Keratinocyte (primary cell): ENCODE data around the gene NDUFS6.

ENCODE experiments used
- EZH2 ChIP-seq: IDR thresholded peaks from one replicate; pipeline ENCODE4 v1.6.1; 2012; ENCODE audit warnings: inconsistent platforms, mild to moderate bottlenecking, low read length, moderate library complexity
- TF ChIP-seq, protein P1 (sequence below), 3 experiments: IDR thresholded peaks in 1 of 3; conservative IDR thresholded peaks in 1 of 3; optimal IDR thresholded peaks in 1 of 3; 2 replicates in 2 of 3; 3 replicates in 1 of 3; pipeline versions ENCODE3 to v1.5.1; 2011; ENCODE audit warnings: low read length in 3 of 3, mild to moderate bottlenecking in 3 of 3, moderate library complexity in 2 of 3, control low read depth in 1 of 3, inconsistent platforms in 1 of 3; ENCODE audit not compliant: insufficient read depth in 2 of 3; ENCODE audit errors: extremely low read depth in 1 of 3

GRCh38 chr5:1847056-1847455 lies 45.8 kb downstream of the NDUFS6 start:
- TF ChIP-seq, protein P1, sequence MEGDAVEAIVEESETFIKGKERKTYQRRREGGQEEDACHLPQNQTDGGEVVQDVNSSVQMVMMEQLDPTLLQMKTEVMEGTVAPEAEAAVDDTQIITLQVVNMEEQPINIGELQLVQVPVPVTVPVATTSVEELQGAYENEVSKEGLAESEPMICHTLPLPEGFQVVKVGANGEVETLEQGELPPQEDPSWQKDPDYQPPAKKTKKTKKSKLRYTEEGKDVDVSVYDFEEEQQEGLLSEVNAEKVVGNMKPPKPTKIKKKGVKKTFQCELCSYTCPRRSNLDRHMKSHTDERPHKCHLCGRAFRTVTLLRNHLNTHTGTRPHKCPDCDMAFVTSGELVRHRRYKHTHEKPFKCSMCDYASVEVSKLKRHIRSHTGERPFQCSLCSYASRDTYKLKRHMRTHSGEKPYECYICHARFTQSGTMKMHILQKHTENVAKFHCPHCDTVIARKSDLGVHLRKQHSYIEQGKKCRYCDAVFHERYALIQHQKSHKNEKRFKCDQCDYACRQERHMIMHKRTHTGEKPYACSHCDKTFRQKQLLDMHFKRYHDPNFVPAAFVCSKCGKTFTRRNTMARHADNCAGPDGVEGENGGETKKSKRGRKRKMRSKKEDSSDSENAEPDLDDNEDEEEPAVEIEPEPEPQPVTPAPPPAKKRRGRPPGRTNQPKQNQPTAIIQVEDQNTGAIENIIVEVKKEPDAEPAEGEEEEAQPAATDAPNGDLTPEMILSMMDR (optimal IDR thresholded peaks at IDR 0.05 in 1 of 3, IDR thresholded peaks at IDR 0.05 in 1 of 3, conservative IDR thresholded peaks at IDR 0.05 in 1 of 3; ENCODE audit: extremely low read depth in 1 of 3, insufficient read depth in 2 of 3, low read length in 3 of 3) = no peak
- TF ChIP-seq EZH2 = no peak
